Effector CD4-positive, alpha-beta T cell (primary cell): ENCODE measurements around the gene TEX261.
"Not testable (repeated sequence)": the region's sequence is repeated elsewhere in the genome, so short reads cannot be mapped to it uniquely, and the experiment has no call there.

Experiments
- DNase-seq: peaks from one replicate; pipeline ENCODE4 v3.0.0-alpha.2; 2020

The TEX261 gene

DNA sequence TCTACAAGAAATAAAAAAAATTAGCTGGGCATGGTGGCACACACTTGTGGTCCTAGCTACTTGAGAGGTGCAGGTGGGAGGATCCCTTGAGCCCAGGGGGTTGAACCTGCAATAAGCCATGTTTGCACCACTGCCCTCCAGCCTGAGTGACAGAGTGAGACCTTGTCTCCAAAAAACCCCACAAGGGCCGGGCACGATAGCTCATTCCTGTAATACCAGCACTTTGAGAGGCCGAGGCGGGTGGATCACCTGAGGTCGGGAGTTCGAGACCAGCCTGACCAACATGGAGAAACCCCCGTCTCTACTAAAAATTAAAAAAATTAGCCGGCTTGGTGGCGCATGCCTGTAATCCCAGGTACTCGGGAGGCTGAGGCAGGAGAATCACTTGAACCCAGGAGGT, 5.3 kb upstream of the TEX261 start:
- not testable (repeated sequence) for DNase-seq

DNA sequence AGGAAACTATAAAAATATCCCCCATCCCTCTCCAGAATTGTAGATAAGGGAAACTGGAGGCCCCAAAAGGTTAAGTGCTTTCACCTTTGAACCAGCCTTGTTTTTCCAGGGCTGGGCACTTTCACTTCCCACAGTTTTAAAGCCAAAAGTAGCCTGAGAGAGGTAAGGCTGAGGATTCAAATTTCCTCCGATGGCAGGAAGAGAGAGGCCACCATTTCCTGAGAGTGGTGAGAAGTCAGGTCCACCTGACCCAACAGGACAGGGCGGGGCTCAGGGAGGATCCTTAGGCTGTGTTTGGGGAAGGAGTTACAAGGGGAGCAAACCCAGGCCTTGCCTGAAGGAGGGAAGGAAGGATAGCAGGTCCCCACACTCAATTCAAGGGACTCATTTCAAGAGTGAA, 4.7 kb upstream of the TEX261 start:
- DNase-seq, result no peak

DNA sequence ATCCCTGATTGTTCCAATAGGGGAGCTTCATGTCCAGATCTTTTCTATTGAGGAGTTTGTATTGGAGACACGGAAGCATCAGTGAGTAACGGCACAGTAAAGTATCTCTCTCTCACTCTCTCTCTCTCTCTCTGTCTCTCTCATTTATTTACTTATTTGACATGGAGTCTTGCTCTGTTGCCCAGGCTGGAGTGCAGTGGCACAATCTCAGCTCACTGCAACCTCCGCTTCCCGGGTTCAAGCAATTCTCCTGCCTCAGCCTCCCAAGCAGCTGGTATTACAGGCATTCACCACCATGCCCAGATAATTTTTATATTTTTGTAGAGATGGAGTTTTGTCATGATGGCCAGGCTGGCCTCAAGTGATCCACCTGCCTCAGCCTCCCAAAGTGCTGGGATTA, 4.2 kb upstream of the TEX261 start:
- DNase-seq, result not testable (repeated sequence)

DNA sequence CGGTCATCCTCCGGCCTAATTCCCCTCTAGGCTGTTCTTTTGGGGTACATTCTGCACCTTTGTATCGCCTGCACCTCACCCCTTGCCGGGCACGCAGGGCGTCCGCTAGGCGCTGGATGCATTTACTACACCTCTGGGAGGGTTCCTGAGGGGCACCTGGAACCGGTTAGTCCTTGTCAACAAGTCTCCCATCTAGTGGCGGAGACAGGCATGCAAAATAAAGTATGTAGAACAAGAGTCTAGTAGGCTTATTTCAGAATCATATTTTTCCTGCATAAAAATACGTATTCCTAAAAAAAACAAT, 705 bp upstream of the TEX261 start:
- DNase-seq, result peak; percentile 53

DNA sequence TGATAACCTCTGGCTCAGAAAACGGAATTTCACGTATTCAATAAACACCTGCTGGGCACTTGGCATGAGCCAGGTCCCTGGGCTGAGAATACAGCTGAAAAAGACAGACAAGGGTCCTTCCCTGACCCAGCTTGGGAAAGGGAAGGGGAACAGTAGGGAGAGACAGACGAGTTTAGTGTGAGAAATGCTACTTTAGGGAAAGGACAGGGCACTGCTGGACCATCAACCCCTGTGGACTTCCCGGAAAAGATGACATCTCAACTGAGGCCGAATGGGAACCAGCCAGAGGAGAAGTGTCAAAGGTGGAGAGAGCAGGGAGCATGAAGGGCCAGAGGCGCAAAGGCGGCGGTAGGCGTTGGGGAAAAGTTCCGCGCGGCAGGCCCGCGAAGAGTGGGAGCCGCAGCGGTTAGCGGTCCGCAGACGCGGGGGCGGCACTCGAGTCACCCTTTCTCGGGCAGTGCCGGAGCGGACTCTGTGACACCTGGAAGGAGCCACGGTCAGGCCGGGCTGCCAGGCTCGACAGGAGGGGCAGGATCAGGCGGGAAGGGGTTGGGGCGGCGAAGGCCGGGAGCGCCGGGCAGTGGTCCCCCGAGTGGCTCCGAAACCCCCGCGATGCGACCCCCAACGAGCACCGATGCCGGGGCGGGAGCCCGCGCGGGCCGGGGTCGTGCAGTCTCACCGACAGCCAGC, 519 bp downstream of the TEX261 start:
- no peak for DNase-seq

DNA sequence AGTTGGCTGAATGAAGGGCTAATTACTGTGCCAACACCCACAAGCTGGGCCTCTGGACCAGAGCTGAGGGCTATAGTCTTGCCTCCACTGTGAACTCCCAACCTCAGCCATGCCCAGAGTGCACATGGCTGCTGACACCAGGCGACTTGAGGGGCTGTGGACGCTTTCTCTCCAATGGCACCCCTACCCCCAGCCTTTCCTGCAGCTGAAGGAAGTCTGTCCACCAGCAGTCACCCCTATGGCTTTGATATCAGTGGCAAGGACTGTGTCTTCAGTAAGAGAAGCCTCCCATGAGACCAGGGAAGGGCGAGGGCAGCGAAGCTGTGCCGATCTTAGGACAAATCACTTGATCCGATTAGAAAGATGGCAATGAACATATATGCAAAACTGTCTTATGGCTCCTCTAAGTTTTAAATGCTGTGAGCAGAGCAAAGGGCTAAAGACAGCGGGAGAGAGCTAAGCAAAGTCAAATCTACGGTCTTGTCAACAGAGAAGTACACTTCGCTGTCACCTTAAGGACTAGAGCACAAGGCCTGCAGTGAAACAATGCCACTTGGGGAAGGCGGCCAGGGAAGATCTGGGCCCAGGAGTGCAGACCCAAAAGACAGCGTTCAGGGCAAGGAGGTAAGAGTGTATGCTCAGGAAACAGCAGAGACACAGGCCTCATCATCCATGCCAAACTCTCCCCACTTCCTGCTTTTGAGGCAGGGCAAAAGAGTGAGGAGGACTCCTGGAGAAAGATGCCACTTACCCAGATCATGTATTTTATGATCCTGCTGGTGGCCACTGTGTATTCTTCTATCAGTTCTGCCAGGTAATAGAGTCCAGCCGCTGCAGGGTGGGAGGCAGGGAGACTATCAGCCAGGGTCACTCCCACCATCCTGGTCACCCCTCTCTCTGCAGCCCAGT, 1.5 kb downstream of the TEX261 start:
- no peak for DNase-seq

DNA sequence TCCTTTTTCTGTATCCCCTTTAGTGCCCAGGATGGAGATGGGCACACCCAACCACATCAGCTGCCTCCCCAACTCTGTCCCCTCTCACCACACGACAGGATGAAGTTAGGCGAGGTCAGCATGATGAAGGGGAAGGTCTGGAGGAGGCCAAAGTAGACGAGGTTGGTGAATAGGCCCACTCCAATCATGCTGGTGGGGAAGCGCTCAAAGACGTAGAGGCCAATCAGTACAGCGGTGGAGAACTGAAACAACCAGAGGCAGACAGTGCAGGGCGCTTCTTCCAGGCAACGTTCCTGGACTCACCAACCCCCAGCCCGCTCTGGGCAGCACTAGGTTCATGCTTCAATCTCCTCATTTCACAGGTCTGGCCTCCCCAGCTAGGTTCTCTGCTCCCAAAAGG, 2.9 kb downstream of the TEX261 start:
- no peak for DNase-seq

DNA sequence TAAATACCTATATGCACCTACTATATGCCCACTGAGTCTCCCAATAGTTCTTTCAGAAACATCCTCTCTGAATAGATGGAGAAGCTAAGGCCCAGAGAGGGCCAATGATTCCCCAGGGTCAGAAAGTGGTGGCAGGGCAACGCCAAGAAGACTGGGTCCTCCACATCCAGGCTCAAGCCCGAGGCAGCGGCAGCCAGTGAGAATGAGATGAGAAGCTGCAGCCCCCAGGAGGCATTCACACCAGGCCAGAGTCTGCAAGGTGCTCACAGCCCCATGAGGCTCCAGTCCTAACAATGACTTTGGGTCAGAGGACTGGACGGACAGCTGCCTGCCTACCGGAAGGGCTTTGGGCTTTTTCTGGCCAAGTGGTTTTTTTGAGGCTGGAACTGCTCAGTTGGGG, 3.5 kb downstream of the TEX261 start:
- no peak for DNase-seq

DNA sequence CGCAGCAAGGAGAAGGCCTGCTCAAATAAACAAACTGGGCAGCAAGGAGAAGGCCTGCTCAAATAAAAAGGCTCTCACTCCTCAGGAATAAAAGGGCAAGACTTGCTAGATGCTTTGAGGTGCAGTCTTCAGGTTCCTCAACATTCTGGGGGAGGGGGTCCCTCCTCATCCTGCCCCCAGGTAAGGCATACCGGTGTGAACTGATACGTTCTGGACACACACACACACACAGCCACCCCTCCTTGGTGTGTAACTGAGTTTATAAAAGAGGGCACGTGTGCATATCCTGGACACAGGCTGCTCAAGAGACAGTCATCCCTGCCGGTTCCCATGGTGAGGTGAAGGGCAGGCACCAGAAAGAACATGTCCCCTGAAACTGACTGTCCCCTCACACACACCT, 4.5 kb downstream of the TEX261 start:
- no peak for DNase-seq

DNA sequence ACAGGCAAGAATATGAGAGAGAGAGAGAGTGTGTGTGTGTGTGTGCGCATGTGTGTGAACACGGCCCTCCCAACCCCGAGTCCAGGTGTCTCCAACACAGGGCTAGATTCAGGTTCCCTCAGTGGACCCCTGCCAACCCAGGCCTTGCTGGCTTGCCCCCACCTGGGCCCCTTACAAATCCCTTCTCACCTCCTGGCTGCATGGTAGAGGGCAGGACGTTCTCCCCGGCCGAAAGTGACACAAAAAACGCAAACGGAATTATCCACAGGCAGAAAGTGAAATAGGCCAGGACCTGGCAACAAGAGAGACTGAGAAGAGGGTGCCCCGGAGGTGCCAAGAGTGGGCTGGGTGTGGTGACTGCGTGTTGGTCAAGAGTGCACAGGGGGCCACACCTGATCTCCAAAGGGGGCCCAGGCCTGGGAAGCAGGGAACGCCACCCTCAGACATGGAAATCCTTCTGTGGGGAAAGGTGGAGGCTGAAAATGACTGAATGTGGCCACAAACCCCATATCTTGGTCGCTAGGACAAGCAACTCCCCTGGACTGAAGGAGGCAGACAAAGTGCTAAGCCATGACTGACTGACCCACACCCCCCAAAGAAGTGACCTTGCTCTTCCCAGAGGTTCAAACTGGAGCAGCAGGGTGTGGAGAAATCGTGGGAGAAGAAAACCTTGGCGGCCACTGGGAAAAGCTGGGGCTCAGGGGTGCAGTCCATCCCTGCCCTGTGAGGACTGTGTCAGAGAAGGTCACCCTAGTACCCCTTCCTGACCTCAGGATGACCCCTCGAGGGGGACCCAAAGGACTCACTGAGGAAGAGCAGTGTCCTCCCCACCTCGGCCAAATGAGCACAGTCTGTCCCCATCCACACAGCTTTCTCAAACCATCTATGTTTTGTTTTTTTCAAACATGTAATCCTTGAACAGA, 5.7 kb downstream of the TEX261 start:
- no peak for DNase-seq

DNA sequence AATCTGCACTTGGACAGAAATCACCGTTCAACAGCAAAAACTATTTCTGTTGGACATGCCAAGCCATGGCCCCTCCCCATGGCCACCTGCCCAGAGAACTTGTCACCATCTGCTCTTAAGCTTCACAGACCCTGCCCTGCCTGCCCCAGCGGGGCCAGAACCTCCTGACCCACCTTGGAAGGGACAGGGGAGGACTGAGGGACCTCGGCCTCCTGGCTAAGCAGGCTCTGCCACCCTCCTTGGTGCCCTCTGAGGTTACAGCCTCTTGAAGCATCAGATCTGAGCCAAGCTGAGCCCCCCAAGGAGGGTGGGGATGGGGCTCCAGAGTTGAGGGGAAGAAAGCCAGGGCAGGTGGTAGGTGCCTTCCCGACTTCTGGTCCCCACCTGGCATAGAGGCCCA, 6.5 kb downstream of the TEX261 start:
- no peak for DNase-seq

DNA sequence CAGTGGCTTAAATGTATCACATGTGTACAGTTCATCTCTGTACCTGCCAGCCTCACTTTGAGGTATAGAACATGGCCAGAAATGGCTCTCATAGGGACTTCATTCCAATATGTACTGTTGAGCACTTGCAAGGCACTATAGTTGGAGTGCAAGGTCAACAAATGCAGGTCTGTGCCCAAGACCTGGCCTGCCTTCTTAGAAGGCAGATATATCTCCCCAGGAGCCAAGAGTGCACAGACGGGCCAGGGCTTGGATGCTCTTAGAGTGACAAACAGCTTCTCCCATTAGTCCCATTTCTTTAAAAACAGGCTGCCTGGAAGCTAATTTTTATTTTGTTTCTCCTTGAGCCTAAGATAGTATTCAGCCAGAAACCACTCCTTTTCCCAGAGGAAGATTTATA, 7.3 kb downstream of the TEX261 start:
- DNase-seq, result no peak

DNA sequence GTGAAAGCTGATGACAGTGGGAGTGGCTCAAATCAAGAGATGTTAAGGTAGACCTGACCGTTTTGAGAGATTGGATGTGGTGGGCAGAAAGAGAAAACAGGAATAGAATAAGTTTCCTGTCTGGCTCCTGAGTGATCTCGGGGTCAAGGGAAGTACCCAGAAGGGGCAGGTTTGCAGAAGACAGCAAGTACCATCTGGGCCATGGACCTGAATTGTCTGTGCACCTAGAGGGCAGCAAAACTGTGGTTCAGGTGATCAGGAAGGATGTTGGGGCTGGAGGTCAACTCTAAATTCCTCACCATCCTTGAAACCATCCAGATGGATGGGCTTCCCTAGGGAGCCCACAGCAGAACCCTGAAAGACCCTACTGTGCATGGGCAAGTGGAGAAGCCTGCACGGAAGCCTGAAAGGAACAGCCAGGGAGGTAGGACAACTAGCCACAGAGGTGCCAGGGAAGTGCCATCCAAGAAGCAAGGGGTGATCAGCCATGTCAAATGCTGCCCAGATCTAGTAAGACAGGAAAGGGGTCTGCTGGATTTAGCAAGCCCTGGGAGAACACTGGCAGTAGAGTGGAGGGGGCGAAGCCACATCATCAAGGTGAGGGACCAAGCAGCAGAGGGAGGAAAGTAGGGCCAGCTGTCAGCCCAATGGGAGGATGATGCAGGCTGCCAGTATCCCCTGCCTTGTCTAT, 8.0 kb downstream of the TEX261 start:
- DNase-seq, result no peak

DNA sequence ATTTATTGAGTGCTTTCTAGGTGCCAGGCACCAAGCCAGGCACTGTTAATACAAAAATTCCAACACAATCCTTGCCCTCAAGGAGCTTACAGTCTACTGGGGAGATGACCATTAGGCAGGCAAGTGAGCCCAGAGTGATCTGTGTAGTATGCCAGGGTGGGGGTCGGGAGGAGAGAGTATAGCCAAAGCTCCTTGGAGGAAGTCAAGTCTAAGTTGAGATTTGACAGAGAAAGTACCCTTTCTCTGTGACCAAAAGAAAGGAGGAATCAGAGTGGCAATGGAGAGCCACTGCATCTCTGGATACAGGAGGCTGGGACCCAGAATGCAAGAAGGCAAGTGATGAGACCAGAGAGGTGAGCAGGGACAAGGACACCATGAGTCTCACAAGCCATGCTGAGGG, 8.7 kb downstream of the TEX261 start:
- DNase-seq, result no peak

DNA sequence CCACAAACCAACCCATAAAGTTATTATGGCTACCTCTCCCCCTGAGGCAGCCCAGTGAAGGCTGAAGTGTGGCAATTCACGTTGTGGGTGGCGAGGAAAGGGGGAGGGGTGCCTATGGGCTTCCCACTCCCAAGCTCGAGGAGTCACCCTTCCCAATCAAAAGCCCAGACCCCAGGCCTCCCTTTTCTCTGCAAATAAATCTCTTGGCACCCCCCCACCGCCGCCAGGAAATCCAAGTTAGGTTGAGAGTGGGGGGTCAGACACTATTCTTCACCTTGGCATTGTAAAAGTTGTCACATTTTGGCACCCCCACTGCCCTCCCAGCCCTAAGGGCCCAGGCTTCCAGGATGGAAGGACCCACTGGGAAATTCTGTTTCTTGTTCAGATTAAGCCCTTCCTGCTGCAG, 9.4 kb downstream of the TEX261 start:
- DNase-seq, result no peak

DNA sequence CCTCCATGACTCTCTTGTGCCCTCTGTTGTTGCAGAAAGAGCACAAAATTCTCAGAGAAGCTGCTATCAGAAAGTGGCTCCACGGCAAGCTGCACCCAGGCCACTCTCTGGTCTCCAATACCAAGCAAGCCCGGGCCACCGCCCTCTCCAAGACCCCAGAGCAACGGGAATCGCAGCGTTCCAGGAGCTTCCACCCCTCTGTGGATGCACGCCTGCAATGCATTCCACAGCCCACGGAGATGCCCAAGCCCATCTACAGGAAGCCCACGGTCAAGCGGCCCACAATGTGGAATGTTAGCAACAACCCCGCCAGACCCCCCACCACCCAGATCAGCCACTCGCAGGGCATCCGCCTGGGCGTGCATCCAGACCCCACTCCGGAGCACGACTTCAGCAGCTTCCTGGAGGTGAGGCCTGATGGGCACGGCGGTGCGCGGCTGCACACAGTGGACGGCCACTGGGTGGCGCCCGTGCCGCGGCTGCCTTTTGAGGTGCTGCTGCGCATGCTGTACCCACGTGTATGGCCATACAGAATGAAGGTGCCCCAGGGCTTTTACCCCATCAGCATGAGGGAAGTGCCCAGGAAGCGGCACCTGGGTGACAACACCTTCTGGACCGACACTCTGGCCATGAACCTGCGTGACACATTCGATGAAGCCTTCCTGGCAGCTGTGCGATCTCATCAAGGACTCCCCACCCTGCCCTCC, 9.9 kb downstream of the TEX261 start:
- peak; percentile 80 for DNase-seq

DNA sequence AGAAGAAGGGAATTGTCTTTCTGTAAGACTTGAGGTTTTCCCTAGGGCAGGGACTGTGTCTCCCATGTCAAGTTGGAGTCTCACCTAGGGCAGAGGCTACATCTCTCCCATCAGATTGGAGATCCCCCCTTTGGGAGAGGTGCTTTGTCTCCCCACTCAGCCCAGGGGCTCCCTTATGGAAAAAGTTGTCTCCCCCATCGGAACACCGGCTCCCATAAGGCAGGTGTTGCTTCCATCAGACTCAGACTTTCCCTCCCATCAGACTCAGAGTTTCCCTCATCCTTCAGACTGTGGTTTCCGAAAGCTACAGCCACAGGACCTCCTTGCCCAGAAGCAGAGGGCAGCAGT, 10.5 kb downstream of the TEX261 start:
- no peak for DNase-seq

DNA sequence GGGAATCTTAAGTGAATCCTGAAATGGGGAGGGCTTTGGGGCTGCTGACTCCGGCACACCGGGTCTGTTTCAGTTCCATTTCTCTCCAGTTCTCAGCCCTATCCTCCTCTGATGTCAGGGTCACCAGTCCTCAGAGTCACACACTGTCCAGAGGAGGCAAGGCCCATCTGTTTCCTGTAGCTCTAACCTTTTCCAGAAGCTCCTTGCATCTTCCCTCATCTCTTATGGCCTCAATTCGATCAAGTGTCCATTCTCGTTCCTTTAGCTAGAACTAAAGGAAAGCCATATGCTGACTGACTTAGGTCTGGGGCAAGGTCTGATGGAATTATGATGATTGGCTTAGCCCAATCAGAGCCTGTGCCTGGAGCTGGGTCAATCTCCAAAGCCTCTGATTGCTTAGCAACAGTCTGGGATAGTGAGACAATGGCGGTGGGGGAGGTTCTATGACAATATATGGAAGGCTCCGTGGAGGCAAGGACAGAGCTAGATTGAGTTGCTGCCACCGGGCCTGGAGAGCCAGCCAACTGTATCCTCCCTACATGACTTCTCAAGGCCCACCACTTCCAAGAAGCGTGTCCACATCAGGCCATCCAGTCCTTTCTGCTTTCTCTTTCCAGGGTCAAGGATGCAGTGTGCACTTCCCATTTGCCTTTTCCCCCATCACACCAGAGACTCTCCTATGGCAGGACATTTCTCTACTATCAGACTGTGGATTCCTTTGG, 11.0 kb downstream of the TEX261 start:
- no peak for DNase-seq

DNA sequence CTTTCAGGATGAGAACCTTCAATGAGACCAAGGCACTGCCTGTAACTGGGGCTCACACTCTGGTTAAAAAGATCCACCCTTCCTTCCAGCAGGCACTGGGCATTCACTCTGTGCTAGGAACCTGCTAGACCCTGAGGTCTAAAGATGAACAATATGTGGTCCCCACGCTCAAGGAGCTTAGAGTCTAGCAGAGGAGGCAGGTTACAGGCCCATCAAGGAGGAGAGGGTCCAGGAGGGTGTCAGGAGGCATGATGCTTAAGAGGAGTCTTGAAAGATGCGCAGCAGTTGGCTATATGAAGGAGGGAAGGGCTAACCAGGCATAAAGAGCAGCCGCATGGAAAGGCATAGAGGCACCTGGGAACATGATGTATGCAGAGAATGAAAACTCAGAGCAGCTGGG, 11.7 kb downstream of the TEX261 start:
- no peak for DNase-seq

DNA sequence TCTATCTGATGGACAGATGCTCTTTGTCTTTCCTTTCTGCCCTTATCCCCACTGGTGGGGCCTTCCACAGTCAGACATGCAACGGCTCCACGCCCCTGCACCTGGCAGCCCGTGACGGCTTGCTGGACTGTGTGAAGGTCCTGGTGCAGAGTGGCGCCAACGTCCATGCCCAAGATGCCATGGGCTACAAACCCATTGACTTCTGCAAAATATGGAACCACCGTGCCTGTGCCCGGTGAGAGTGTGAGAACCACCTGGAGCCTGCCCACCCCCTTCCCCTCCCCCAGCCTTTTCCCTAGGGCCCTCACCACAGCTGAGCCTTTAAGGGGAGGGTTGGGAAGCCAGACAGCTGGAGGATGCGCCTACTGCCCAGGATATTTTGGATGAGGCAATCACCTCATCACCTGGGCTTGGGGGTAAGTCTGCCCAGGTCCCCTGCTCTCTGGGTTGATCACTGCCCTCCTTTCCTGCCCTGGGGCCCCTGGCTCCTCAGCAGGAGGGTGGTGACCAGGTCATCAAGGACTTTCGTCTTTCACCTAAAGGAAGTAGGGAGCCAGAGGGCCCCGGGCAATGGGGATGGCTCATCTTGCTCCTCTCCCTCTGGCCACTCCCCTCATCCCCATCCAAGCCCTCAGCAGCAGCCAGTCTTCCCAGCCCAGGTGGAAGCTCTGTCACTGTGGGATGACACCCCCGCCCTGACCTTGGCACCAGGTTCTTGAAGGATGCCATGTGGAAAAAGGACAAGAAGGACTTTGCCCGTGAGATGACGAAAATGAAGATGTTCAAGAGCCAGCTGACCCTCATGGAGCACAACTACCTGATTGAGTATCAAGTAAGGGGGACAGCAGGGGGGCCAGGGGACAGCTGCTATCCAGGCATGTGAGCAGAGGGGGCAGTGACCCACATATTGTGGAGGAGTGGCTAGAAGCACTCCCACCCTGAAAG, 12.5 kb downstream of the TEX261 start:
- no peak for DNase-seq
